HEK293T (cell line): Measurements from ENCODE around the gene MICALL2.

Source experiments
- CTCF ChIA-PET: fragments of 350-600 bp; formaldehyde crosslinking; extraction: SDS; loops from one replicate; lab custom pipeline; 2021; ENCODE audit warnings: antibody characterized with exemption, inconsistent platforms; lab: Yijun Ruan, JAX
- POLR2A ChIA-PET: fragments of 350-600 bp; formaldehyde crosslinking; extraction: SDS; loops from one replicate; lab custom pipeline; 2020; ENCODE audit warnings: antibody characterized with exemption, inconsistent platforms; lab: Yijun Ruan, JAX
- DNase-seq: peaks from one replicate; pipeline ENCODE4 v3.0.0; 2012; ENCODE audit warnings: mixed read lengths; ENCODE audit errors: extremely low spot score
- ARNT ChIP-seq: fragments of 450-650 bp; IDR thresholded peaks from 2 replicates; pipeline ENCODE4 v1.6.1; 2017; ENCODE audit warnings: mild to moderate bottlenecking
- BHLHE40 ChIP-seq: fragments of 450-650 bp; IDR thresholded peaks from 2 replicates; pipeline ENCODE4 v1.6.1; 2016; ENCODE audit warnings: mild to moderate bottlenecking, moderate library complexity, borderline replicate concordance
- CTBP1 ChIP-seq: fragments of 450-650 bp; IDR thresholded peaks from 2 replicates; pipeline ENCODE4 v1.6.1; 2016; ENCODE audit warnings: borderline replicate concordance
- ELF4 ChIP-seq: fragments of 450-650 bp; IDR thresholded peaks from 2 replicates; pipeline ENCODE4 v1.6.1; 2017; ENCODE audit warnings: antibody characterized with exemption
- FOXA1 ChIP-seq: fragments of 450-650 bp; IDR thresholded peaks from 2 replicates; pipeline ENCODE4 v1.6.1; 2016; ENCODE audit warnings: mild to moderate bottlenecking
- FOXK2 ChIP-seq: fragments of 450-650 bp; IDR thresholded peaks from 2 replicates; pipeline ENCODE4 v1.6.1; 2016; ENCODE audit warnings: mild to moderate bottlenecking
- FOXM1 ChIP-seq: fragments of 450-650 bp; IDR thresholded peaks from 2 replicates; pipeline ENCODE4 v1.6.1; 2017; ENCODE audit warnings: mild to moderate bottlenecking, borderline replicate concordance
- HDGF ChIP-seq: fragments of 450-650 bp; IDR thresholded peaks from 2 replicates; pipeline ENCODE4 v1.6.1; 2017; ENCODE audit warnings: antibody characterized with exemption, borderline replicate concordance
- L3MBTL2 ChIP-seq: fragments of 450-650 bp; conservative IDR thresholded peaks from 2 replicates; pipeline ENCODE4 v1.6.1; 2016; ENCODE audit warnings: mild to moderate bottlenecking
- LEF1 ChIP-seq: fragments of 450-650 bp; IDR thresholded peaks from 2 replicates; pipeline ENCODE4 v1.6.1; 2017; ENCODE audit warnings: mild to moderate bottlenecking, borderline replicate concordance
- NFRKB ChIP-seq: fragments of 450-650 bp; IDR thresholded peaks from 2 replicates; pipeline ENCODE4 v1.6.1; 2016; ENCODE audit warnings: mild to moderate bottlenecking, moderate library complexity
- SP1 ChIP-seq: fragments of 450-650 bp; IDR thresholded peaks from 2 replicates; pipeline ENCODE4 v1.6.1; 2017
- SUZ12 ChIP-seq: fragments of 450-650 bp; IDR thresholded peaks from 2 replicates; pipeline ENCODE4 v1.6.1; 2016; ENCODE audit warnings: mild to moderate bottlenecking
- TARDBP ChIP-seq: fragments of 450-650 bp; IDR thresholded peaks from 2 replicates; pipeline ENCODE4 v1.6.1; 2016
- ZNF384 ChIP-seq: fragments of 450-650 bp; IDR thresholded peaks from 2 replicates; pipeline ENCODE4 v1.6.1; 2016
- TF ChIP-seq, protein P1 (sequence below): fragments of 450-650 bp; IDR thresholded peaks from 2 replicates; pipeline ENCODE4 v1.6.1; 2016

Gene MICALL2

DNA sequence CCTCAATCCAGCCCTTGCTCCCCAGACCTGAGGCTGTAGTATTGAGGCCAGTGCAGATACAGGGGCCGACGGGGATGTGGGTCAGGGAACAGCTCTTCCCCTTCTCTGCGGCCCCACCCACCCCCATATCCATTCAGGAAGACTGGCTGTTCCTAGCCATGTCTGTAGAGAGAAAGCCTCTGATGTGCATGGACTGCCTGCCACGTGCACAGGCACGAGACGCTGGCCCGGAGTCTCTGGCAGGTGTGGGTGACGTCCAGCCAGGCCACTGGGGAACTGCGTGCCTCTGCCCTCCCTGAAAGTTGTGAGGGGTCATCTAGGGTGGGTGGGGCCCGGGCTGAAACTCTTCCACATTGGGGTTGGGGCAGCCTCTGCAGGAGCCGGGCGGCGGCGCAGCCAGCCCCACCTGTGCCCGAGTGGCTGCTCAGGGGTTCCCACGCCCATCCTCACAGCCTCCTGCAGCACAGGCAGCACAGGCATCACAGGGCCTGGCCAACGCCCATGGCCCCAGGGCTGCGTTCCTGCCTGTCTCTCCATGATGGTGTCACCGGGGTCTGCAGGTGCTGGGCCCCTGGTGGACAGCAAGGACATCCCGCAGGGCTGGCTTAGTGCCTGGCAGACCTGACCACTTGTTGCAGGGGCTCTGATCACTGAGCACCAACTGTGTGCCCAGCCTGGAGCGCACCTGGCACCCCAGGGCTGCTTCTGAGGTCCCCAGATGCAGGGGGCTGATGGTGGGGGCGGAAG, 27.5 kb downstream of the MICALL2 start:
- CTCF ChIA-PET: interaction anchor here (0.6 to 1.2 kb wide), 4 partner anchors 9 to 204 kb away, joined by 3 to 7 read pairs (median 4); no protein-coding TSS in a partner anchor
- TF ChIP-seq SUZ12: no peak
- TF ChIP-seq LEF1: no peak
- TF ChIP-seq HDGF: no peak
- no peak for TF ChIP-seq ARNT
- TF ChIP-seq FOXA1: no peak
- no peak for TF ChIP-seq NFRKB
- TF ChIP-seq SP1: no peak
- no peak for TF ChIP-seq FOXK2
- TF ChIP-seq BHLHE40: no peak
- no peak for TF ChIP-seq L3MBTL2
- no peak for TF ChIP-seq FOXM1
- no peak for TF ChIP-seq CTBP1
- TF ChIP-seq ELF4: no peak
- no peak for DNase-seq
- POLR2A ChIA-PET: interaction anchor here (1.0 kb wide), 1 partner anchor 48 kb away, joined by 3 read pairs; no protein-coding TSS in a partner anchor

DNA sequence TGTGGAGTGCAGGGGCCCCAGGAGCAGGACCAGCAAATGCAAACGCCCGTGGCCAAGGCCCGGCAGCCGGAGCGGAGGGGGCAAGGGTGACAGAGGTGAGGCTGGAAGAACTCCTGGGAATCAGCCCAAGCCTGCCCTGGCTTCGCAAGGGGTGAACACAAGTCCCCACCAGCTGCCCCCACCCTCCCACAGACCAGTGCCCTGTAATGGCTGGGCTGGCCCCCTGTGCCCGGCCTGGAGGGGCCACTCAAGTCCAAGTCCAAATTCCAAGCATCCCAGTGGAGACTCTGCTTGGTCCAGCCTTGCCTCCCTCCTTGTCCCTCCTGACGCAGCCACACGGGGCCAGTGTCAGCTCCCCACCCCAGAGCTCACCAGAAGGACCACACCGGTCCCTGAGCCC, 28.0 kb downstream of the MICALL2 start:
- POLR2A ChIA-PET: no interaction called here

DNA sequence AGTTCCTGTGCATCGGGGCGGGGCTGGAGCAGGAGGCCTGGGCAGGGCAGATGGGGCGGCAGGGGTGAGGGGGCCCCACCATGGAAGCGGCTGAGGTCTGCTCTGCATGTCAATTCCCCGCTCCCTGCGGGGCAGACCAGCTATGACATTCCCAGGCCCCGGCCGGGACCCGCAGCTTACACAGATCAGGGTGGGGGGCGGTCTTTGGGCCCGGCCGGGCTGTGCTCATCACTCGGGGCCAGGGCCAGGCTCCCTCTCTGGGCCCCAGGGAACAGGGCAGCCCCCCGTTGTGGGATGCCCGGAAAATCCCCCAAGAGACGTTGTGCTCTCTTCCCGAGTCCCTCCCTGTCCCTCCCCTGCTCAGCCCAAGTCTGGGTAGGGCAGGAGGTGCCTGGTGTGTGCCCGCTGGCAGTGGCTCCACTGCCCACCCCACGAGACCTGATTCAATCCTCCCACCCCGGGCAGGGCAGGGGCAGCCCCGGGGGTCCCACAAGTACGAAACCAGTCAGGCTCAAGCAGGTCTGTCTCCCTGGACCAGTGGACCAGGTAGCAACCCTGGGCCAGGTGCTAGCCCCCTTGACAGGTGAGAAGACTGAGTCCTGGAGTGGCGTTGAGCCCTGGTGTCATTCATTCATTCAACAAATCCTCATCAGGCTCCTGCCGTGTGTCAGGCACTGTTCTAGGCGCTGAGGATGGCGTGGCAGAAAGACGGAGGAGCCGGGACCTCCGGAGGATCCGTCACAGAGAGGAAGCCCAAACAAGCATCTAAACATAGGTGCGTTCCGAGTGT, 29.0 kb downstream of the MICALL2 start:
- POLR2A ChIA-PET: no interaction called here
- CTCF ChIA-PET: no interaction called here

More for the DNA sequence above, 28.0 kb downstream of the MICALL2 start:
- CTCF ChIA-PET: no interaction called here
- TF ChIP-seq NFRKB: no peak
- TF ChIP-seq L3MBTL2: no peak
- no peak for TF ChIP-seq SUZ12
- TF ChIP-seq FOXA1: no peak
- TF ChIP-seq ELF4: no peak
- TF ChIP-seq ZNF384: no peak
- TF ChIP-seq SP1: no peak
- no peak for TF ChIP-seq FOXM1
- no peak for TF ChIP-seq CTBP1
- TF ChIP-seq HDGF: no peak
- no peak for TF ChIP-seq TARDBP
- DNase-seq: no peak

DNA sequence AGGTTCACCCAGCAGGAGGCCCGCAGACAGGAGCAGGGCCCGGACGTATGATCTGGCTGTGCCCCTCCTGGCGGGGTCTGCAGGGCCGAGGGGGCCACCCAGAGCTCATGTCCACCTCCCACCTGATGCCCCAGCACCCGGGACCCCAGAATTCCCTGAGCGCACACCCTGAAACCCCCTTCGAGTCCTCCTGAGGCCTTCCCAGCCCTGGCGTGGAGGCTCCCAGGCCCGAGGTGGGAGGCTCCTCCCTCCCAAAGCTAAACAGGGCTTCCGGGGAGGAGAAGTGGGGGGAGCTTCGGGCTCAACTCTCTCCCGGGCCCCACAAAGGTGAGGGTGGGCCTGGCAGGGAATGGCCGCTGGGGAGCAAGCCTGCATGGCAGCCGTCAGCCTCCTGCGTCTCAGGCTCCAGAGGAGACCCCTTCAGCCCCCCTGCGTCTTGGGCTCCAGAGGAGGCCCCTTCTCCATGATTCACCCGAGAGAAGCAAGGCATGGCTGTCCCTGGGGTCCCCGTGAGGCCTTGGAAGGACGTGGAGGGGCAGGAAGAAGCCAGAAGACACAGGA, 30.2 kb downstream of the MICALL2 start:
- no peak for DNase-seq
- no peak for TF ChIP-seq SP1
- TF ChIP-seq, protein P1, sequence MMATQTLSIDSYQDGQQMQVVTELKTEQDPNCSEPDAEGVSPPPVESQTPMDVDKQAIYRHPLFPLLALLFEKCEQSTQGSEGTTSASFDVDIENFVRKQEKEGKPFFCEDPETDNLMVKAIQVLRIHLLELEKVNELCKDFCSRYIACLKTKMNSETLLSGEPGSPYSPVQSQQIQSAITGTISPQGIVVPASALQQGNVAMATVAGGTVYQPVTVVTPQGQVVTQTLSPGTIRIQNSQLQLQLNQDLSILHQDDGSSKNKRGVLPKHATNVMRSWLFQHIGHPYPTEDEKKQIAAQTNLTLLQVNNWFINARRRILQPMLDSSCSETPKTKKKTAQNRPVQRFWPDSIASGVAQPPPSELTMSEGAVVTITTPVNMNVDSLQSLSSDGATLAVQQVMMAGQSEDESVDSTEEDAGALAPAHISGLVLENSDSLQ: no peak
- TF ChIP-seq FOXK2: no peak
- no peak for TF ChIP-seq BHLHE40
- TF ChIP-seq FOXM1: no peak
- TF ChIP-seq CTBP1: no peak
- no peak for TF ChIP-seq ARNT
- TF ChIP-seq HDGF: no peak
- no peak for TF ChIP-seq TARDBP
- no peak for TF ChIP-seq ELF4
- no peak for TF ChIP-seq NFRKB
- no peak for TF ChIP-seq FOXA1
- TF ChIP-seq LEF1: no peak
- no peak for TF ChIP-seq L3MBTL2
- no peak for TF ChIP-seq ZNF384
- TF ChIP-seq SUZ12: no peak
- CTCF ChIA-PET: no interaction called here
- POLR2A ChIA-PET: no interaction called here

More for the DNA sequence above, 29.0 kb downstream of the MICALL2 start:
- TF ChIP-seq L3MBTL2: no peak
- TF ChIP-seq LEF1: no peak
- TF ChIP-seq HDGF: no peak
- no peak for TF ChIP-seq ARNT
- no peak for TF ChIP-seq BHLHE40
- no peak for TF ChIP-seq NFRKB
- no peak for TF ChIP-seq FOXA1
- TF ChIP-seq SP1: no peak
- TF ChIP-seq ZNF384: no peak
- TF ChIP-seq ELF4: no peak
- no peak for TF ChIP-seq FOXM1
- TF ChIP-seq, protein P1: no peak
- TF ChIP-seq TARDBP: no peak
- no peak for TF ChIP-seq SUZ12
- no peak for TF ChIP-seq FOXK2
- no peak for TF ChIP-seq CTBP1
- DNase-seq: no peak

DNA sequence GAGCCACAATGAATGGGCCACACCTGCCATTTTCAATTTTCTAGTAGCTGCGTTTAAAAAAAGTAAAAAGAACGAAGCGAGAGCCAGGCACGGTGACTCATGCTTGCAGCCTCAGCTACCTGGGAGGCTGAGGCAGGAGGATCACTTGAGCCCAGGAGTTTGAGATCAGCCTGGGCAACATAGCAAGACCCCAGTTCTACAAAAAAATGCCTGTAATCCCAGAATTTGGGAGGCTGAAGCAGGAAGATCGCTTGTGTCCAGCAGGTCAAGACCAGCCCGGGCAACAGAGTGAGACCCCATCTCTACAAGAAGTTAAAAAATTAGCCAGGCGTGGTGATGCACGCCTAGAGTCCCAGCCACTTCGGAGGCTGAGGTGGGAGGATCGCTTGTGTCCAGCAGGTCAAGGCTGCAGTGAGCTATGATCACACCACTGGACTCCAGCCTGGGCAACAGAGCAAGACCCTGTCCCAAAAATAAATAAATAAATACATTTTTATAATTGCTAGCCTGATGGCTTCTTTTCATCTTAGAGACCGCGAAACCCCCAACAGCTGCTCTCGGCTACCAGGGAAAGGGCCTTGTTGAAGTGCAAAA, 32.1 kb downstream of the MICALL2 start:
- POLR2A ChIA-PET: no interaction called here
- TF ChIP-seq TARDBP (no peak), CTBP1 (no peak), SUZ12 (no peak), SP1 (no peak), FOXM1 (no peak), L3MBTL2 (no peak), ARNT (no peak), BHLHE40 (no peak), ZNF384 (no peak), FOXK2 (no peak), LEF1 (no peak), ELF4 (no peak), FOXA1 (no peak), HDGF (no peak), NFRKB (no peak)
- TF ChIP-seq, protein P1: no peak
- CTCF ChIA-PET: no interaction called here

More for the DNA sequence above, 32.1 kb downstream of the MICALL2 start:
- DNase-seq: no peak
